ENCODE results near the gene P2RY11.

The P2RY11 gene

DNA sequence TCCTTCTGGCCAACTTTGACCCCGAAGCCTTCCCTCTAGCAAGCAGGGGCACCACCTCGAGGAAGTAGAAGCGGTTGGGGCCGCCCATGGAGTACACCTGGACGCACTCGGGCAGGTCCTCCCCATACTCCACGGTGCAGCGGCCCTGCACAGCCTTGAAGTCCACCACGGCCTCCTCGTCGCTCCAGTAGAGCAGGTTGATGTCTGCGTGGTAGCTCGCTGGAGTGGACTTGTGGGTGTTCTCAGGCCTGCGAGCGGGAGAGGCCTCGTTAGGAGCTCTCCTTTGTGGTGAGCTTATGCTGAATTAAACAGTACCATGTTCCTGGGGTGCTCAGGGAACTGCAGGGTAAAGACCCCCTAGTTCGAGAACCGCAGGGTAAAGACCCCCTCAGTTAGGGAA, 30.5 kb downstream of the P2RY11 start:
- DNase-seq = no peak

DNA sequence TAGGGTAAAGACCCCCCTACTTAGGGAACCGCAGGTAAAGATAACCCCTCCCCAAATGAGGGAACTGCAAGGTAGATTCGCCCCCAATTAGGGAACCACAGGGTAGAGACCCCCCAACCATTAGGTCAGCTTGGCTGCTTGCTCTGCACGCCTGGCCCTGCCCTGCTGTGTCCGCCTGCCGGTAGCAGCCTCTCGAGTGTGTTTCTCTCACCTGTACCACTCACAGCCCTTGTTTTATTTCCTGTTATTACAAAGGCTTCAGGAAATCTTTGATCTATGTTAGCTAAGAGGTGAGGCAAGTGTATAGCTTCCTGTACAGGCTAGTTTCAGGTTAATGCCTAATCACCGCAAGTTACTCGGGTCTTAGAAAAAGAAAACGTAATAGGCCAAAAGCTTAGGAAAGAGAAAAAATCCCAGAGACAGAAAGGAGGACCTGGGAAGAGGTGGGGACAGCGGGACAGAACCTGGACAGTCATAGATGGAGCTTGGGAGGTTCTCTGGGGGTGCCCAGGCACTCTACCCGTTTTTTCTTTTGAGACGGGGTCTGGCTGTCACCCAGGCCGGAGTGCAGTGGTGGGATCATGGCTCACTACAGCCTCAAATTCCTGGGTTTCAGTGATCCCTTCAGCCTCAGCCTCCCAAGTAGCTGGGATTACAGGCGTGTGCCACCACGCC, 31.3 kb downstream of the P2RY11 start:
- no peak for DNase-seq

DNA sequence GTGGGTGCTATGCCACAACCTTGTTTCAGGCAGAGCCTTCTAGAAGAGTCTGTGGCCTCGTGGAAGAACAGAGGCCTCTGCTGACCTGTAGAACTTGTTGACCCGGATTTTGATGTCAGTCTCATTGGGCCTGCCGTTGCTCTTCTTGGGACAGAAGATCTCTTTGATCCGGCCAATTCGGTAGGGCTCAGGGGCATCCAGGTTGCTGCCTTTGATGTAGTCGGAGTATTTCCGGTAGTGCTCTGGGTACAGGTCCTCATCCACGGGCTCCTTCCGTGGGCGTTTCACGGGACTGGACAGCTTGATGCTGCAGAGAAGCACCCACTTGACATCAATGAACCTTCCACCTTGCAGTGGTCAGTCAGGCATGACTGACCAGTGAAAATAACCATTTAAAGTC, 32.2 kb downstream of the P2RY11 start:
- DNase-seq = no peak

DNA sequence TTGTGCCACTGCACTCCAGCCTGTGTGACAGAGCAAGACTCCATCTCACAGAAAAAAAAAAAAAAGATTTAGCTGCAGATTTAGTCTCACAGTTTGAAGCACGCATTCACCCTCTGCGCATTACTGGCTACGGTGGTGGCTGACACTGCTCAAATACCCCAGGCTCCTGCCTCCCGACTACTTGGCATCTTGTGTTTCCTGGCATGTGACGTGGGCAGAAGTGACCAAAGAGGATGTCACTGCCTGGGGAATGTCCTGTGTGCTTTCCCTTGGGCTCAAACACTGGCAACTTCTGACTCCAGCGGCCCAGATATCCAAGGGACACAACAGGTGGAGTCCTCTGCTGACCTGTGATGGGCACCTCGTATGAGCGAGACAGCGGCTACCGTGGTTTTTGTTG, 32.9 kb downstream of the P2RY11 start:
- DNase-seq = no peak

DNA sequence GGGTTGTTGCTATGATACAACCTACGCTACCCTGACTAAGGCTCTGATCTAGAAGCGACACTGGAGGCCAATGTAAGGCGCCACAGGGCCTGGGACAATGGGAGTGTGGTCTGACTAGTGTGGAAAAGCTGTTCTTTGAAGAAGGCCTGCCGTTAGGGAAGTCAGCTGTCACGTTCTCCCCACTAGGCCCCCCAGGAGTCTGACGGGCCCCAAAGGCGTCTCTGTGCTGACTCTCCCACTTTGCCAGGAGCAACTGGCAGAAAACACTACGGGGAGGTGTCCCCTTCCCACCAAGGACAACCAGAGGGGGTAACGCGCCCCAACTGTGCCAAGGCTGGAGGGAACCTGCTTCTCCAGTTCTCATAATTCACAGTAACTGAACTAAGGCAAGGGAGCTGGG, 33.5 kb downstream of the P2RY11 start:
- DNase-seq = no peak

DNA sequence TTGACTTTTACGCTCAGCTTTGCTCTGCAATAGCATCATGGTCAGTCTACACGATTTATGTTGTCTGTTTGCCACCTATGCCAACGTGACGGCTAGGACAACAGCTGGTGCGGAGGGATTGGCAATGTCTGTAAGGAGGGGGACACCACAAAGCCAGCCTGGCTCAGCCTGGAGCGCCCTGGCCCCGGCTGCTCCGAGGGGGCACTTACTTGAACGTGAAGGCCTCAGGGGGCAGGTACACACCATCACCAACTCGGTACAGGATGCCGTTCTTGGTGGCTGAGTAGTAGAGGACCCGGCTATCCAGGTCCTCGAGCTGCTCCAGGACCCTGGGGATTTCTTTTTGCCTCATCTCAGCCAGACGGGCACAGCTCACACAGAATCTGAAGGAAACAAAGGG, 34.6 kb downstream of the P2RY11 start:
- no peak for DNase-seq

DNA sequence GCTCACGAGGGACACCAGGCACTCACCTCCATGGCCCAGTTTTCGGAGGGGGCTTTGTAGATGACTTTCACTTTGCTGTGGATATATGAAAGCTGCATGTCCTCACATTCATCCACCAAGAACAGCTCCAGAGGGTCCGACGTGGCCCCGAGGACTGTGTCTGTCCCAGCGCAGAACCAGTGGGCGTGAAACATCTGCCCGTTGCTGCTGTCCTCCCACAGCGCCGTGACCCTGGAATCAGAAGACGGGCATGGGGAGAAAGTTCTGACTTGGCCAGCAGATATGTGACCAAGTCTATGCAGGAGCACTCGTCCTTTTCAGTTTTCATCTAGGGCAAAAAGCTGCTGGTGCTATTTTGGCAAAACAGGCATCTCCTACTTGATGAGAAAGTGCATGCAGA, 37.9 kb downstream of the P2RY11 start:
- DNase-seq = no peak

DNA sequence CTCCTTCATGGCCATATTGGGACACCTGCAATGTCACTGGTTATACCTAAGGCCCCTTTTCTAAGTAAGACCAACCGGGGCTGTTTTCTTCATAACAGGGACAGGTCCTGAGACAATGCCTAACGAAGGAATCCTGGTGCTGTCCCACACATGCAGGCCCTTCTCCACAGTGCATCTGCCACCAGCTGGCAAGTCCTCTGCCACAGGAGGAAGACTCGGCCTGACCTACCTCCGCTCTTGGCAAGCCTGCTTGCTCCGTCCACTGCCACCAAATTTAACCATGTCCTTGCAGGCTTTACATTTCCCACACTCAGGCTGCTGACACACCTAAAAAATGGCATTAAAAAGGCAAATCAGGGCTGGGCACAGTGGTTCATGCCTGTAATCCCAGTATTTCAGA, 40.0 kb downstream of the P2RY11 start:
- DNase-seq = no peak

DNA sequence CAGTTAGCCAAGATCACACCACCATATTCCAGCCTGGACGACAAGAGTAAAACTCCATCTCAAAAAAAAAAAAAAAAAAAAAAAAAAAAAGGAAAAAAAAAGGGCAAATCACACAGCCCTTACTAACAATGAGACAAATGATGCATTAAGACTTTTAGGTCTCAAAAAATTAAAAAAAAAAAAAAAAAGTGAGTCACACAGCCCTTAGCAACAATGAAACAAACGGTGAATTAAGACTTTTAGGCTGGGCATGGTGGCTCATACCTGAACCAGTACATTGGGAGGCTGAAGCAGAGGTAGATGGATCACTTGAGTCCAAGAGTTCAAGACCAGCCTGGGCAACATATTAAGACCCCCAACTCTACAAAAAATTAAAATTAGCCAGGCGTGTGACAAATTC, 40.6 kb downstream of the P2RY11 start:
- no peak for DNase-seq

DNA sequence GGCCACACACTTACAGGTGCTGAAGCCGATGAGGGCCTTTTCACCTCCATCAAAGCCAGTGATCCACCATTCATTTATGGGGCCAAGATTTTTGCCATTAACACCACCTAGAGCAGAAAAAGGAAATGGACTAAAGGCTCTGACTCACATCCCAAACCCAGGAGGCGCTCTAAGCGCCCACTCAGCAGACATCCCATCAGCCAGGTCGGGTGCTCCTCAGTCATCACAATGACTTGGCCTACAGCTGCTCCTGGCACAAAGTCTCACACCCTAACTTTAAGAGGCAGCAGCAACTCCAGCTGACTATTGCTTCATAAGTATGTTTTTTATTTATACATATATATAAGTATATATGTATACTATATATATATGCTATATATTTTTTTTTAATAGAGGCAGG, 44.3 kb downstream of the P2RY11 start:
- no peak for DNase-seq

DNA sequence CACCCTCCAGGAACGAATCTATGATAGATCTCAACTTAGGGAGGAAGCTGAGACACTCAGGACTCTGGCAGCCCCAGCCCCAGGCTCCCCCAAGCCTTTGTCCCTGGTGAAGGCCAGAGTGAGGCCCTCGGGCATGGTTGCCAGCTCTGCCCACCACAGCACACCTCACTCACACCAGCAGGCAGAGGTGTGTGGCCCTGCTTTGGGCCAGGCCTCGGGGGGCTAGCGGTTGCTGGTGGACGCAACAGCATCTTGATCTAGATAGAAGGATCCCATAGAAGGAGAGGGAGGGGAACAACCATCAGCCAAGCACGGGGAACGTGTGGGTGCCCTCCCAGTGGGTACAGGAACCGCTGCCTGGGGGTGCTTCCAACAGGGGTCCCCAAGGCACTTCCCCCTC, 46.6 kb downstream of the P2RY11 start:
- no peak for DNase-seq

DNA sequence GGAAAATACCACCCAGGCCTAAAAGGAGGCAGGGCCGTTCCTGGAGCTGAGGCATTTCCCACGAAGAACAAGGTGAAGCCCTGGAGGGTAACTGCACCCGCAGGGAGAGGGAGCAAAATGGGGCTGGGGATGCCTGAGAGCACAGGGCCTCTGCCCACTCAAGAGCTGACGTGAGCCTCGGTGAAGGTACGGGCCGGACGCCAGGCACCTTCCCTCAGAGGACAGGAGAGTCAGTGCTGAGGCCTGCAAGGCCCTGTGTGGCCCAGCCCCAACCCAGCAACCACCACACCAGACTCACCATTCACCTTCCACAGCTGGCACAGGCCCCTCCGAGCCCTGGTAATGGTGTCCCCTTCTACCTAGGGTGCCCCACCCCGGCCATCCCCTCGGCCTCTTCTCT, 47.0 kb downstream of the P2RY11 start:
- DNase-seq = no peak

DNA sequence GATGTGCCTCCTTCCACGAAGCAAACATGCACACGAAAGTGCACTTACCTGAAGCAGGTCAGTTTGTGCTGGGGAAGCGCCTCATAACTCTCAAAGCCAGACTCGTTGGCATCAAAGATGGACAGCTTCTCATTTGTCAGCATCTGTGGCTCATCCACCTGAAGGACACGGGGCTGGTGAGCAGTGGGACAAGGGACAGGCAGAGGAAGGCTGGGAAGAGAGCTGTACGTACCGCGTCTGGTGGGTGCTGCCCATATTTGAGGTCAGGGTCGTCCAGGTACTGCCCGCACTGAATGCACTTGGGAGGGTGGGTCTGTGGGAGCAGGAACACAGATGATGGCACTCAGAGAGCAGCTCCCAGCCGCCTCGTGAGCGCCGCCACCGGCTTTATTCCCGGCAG, 48.1 kb downstream of the P2RY11 start:
- DNase-seq = no peak

DNA sequence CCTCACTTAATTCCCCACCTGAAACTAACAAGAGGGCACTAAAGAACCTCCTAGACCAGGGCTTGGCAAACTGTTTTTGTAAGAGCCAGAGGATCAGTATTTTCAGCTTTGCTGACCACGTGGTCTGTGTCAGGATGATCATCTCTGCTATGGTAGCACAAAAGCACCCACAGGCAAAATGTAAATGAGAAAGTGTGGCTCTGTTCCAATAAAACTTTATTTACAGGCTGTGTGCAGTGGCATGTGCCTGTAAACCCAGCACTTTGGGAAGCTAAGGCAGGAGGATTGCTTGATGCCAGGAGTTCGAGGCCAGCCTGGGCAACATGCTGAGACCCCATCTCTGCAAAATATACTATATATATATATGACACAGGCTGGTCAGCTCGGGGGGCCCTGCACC, 52.0 kb downstream of the P2RY11 start:
- DNase-seq = no peak
